Measurements from ENCODE around the gene SNRNP200.

SNRNP200 gene

DNA sequence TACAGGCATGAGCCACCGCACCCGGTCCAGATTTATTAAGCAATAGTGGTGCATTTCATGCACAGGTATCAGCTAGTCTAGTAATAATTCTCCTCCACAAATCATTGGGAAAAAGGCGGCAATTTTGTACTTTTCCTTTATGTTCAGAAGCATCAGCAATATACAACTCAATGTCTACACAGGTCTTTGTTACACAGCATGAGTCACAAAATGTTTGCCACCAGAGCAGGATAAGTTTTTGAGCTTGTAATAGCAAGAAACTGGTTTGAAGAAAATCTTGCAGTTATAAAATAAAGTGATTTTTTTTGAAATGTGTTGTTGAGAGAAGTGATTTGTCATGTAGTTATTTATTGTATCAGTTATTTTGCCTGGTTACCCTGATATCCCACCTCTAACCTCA is 15.0 kb upstream of the SNRNP200 start:
- Histone ChIP-seq H3K27me3 (ENCODE audit: insufficient read depth, low read depth) (no peaks in the 10 kb centered on the region), H3K9ac (peak overlapping the region; percentile 69; the same call in 1 of the 2 replicates), H3K79me2 (ENCODE audit: insufficient read depth, low read depth) (no peaks in the 10 kb centered on the region), H3K36me3 (ENCODE audit: insufficient read depth) (no peaks in the 10 kb centered on the region), H4K20me1 (ENCODE audit: insufficient read depth) (no peaks in the 10 kb centered on the region), H3K4me3 (IDR thresholded peaks at IDR 0.05; ENCODE audit: insufficient read depth, low read depth, low read length) (no peak overlapping the region), H3K4me2 (peak overlapping the region; percentile 58), H3K27ac (peak overlapping the region; percentile 79; the same call in 1 of the 2 replicates), H2AFZ (ENCODE audit: low read depth) (peak overlapping the region; percentile 89), H3K4me1 (ENCODE audit: low read depth, poor library complexity, severe bottlenecking) (peaks cover 45% of the 10 kb centered on the region)
- no peak for TF ChIP-seq CTCF (conservative IDR thresholded peaks at IDR 0.05; ENCODE audit: low read depth, low read length)

DNA sequence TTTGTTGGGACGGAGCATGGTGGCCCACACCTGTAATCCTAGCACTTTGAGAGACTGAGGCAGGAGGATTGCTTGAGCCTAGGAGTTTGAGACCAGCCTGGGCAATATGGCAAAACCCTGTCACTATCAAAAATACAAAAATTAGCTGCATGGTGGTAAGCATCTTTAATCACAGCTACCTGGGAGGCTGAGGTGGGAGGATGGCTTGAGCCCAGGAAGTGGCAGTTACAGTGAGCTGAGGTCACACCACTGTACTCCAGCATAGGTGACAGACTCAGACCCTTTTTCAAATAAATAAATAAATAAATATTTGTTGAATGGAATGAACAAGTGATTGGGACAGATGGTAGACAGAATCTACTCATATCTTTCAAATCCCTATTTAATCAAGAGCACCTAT is 14.1 kb upstream of the SNRNP200 start:
- Histone ChIP-seq H3K36me3 (ENCODE audit: insufficient read depth) (no peaks in the 10 kb centered on the region), H3K9ac (no peak overlapping the region), H2AFZ (ENCODE audit: low read depth) (no peak overlapping the region), H3K4me2 (no peak overlapping the region; the same call in 1 of the 2 replicates), H4K20me1 (ENCODE audit: insufficient read depth) (no peaks in the 10 kb centered on the region), H3K4me3 (IDR thresholded peaks at IDR 0.05; ENCODE audit: insufficient read depth, low read depth, low read length) (no peak overlapping the region), H3K27me3 (ENCODE audit: insufficient read depth, low read depth) (no peaks in the 10 kb centered on the region), H3K4me1 (ENCODE audit: low read depth, poor library complexity, severe bottlenecking) (peaks cover 39% of the 10 kb centered on the region), H3K27ac (no peak overlapping the region), H3K79me2 (ENCODE audit: insufficient read depth, low read depth) (no peaks in the 10 kb centered on the region)
- no peak for TF ChIP-seq CTCF (conservative IDR thresholded peaks at IDR 0.05; ENCODE audit: low read depth, low read length)

- Histone ChIP-seq H3K27me3 (ENCODE audit: insufficient read depth, low read depth) (no peaks in the 10 kb centered on the region), H4K20me1 (ENCODE audit: insufficient read depth) (no peaks in the 10 kb centered on the region), H3K27ac (no peak overlapping the region), H2AFZ (ENCODE audit: low read depth) (no peak overlapping the region), H3K79me2 (ENCODE audit: insufficient read depth, low read depth) (no peaks in the 10 kb centered on the region), H3K4me3 (IDR thresholded peaks at IDR 0.05; ENCODE audit: insufficient read depth, low read depth, low read length) (no peak overlapping the region), H3K9ac (no peak overlapping the region), H3K36me3 (ENCODE audit: insufficient read depth) (no peaks in the 10 kb centered on the region), H3K4me1 (ENCODE audit: low read depth, poor library complexity, severe bottlenecking) (peaks cover 32% of the 10 kb centered on the region), H3K4me2 (no peak overlapping the region)
- no peak for TF ChIP-seq CTCF (conservative IDR thresholded peaks at IDR 0.05; ENCODE audit: low read depth, low read length)
These were observed 13.4 kb upstream of the SNRNP200 start for GRCh38 chr2:96318723-96319122.

DNA sequence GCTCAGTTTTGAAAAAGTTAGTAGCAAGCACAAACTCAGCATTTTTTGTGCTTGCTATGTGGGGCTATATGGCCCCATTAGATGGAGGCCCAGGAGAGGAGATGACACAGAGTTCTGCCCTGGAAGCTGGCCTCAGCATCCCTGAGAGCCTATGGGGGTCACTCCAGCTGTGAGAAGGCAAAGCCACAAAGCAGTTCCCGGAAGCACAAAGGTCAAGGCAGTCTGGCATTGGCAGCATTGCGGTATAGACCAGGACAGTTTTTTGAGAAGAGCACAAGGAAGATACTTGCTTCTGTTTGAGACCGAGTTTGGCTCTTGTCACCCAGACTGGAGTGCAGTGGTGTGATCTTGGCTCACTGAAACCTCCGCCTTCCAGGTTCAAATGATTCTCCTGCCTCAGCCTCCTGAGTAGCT is 12.2 kb upstream of the SNRNP200 start:
- TF ChIP-seq CTCF (conservative IDR thresholded peaks at IDR 0.05; ENCODE audit: low read depth, low read length) = no peak
- Histone ChIP-seq H3K4me1 (ENCODE audit: low read depth, poor library complexity, severe bottlenecking) (peaks cover 21% of the 10 kb centered on the region), H3K27ac (no peak overlapping the region), H3K79me2 (ENCODE audit: insufficient read depth, low read depth) (no peaks in the 10 kb centered on the region), H3K4me3 (IDR thresholded peaks at IDR 0.05; ENCODE audit: insufficient read depth, low read depth, low read length) (no peak overlapping the region), H3K36me3 (ENCODE audit: insufficient read depth) (no peaks in the 10 kb centered on the region), H3K9ac (no peak overlapping the region), H4K20me1 (ENCODE audit: insufficient read depth) (no peaks in the 10 kb centered on the region), H2AFZ (ENCODE audit: low read depth) (no peak overlapping the region), H3K4me2 (no peak overlapping the region), H3K27me3 (ENCODE audit: insufficient read depth, low read depth) (no peaks in the 10 kb centered on the region)

All from KMS-11 (cell line).